ENCODE results near the gene FIGLA.

The FIGLA gene

DNA sequence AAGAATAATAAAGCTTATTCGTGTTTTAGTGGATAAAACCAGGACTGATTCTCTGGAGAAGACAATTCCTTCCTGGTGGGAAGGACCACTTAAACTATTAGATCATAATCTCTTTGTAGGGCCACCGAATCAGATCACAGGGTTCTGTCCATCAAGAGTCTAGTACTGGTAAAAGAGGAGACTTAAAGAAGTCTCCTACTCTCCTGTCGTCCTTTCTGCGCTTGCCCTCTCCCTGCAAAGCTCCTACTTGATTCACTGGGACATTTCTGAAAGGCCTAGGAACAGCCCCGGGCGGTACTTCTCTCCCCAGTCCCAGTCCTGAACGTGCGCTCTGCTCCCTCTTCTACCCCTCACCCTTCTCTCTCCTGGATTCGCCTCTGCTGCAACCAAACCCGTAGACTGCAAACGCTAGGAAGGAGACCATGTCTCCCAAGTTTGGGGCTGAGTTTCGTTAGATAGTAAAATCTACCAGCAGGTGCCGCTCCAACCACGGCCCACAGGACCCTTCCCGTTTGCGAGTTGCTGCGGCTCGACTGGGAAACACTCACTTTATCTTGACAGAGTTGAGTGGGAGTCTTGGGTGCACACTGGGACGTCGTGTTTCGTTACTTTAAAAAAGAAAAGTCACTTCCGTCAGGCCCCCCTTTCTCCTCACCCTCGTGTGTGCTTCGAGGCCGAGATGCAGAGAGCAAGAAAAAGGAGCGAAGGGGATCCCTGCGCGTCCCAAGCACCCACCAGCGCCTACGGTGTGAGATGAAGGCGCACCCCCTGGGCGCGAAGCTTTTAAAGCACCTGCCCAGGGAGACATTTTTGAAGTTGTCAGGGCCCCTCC lies 923 bp downstream of the FIGLA start:
- H3K27ac ChIP-seq = no peak overlapping the region
- no peaks in the 10 kb centered on the region for H3K9me3 ChIP-seq
- peaks cover 0 to 5% of the 10 kb centered on the region in 2 experiments for H3K4me1 ChIP-seq (ENCODE audit: control insufficient read depth in 1 of 2, insufficient read depth in 1 of 2, low read depth in 1 of 2, low read length in 1 of 2)
- H3K4me3 ChIP-seq (ENCODE audit: low read depth in 1 of 2, low read length in 1 of 2) = no peak overlapping the region
- H3K36me3 ChIP-seq = no peaks in the 10 kb centered on the region
- peaks cover 100% of the 10 kb centered on the region for H3K27me3 ChIP-seq
- TF ChIP-seq, protein P1, sequence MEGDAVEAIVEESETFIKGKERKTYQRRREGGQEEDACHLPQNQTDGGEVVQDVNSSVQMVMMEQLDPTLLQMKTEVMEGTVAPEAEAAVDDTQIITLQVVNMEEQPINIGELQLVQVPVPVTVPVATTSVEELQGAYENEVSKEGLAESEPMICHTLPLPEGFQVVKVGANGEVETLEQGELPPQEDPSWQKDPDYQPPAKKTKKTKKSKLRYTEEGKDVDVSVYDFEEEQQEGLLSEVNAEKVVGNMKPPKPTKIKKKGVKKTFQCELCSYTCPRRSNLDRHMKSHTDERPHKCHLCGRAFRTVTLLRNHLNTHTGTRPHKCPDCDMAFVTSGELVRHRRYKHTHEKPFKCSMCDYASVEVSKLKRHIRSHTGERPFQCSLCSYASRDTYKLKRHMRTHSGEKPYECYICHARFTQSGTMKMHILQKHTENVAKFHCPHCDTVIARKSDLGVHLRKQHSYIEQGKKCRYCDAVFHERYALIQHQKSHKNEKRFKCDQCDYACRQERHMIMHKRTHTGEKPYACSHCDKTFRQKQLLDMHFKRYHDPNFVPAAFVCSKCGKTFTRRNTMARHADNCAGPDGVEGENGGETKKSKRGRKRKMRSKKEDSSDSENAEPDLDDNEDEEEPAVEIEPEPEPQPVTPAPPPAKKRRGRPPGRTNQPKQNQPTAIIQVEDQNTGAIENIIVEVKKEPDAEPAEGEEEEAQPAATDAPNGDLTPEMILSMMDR (IDR thresholded peaks at IDR 0.05) = no peak

DNA sequence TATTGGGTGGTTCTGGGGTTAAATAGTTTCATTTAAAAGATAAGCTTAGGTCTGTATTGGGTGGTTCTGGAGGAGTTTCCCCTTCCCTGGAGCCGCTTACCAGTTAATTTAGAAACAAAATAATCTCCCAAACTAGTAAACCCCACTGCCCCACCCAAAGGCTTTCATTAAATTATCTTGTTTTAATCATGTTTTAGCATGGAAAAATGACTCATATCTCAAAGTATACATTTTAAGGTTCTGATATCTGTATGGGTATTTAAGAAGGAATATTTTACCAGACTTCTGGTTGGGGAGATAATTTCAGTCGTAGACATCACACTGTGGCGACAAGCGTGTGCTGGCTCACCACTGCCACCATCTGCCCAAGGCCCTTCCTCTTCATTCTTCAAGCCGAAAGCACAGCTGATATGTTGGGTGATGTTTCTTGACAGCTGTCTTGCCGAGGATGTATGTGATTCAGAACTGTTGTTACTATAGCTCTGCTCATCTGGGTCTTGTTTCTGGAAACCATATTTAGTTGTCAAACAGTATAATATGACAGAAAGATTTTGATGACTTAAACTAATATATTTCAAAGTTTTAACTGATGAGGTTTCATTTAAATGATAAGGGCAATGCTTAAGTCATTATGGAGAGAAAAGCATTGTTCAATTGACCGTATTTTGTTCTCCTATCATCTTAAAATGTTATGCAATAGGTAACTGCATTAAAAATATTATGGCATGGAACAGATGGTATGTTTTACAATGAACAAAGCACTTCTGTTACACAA lies 5.1 kb downstream of the FIGLA start:
- TF ChIP-seq, protein P1 (IDR thresholded peaks at IDR 0.05) = no peak
- Histone ChIP-seq H3K9me3 (no peaks in the 10 kb centered on the region), H3K36me3 (no peaks in the 10 kb centered on the region), H3K4me1 (ENCODE audit: control insufficient read depth in 1 of 2, insufficient read depth in 1 of 2, low read depth in 1 of 2, low read length in 1 of 2) (no peaks in the 10 kb centered on the region), H3K27me3 (peaks cover 71% of the 10 kb centered on the region), H3K27ac (no peak overlapping the region), H3K4me3 (ENCODE audit: low read depth in 1 of 2, low read length in 1 of 2) (no peak overlapping the region)

DNA sequence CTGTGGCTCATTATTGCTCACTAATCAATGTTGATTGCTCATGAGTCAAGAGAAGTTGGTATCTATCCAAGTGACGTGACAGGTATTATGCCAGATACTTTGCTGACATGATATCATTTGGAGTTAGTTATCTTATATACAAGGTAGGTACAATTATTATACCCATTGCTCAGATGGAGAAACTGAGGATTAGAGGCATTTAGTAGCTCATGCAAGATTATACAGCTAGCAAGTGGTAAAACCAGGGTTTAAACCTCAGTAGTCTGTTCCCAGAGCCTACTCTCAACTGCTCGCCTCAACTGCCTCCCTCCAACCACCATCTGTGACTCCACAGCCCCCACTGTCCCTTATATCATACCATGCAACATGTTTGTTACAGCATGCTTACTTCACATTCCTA lies 6.1 kb downstream of the FIGLA start:
- Histone ChIP-seq H3K9me3 (no peaks in the 10 kb centered on the region), H3K4me3 (ENCODE audit: low read depth in 1 of 2, low read length in 1 of 2) (no peak overlapping the region), H3K4me1 (ENCODE audit: control insufficient read depth in 1 of 2, insufficient read depth in 1 of 2, low read depth in 1 of 2, low read length in 1 of 2) (no peaks in the 10 kb centered on the region), H3K36me3 (no peaks in the 10 kb centered on the region), H3K27ac (no peak overlapping the region), H3K27me3 (peaks cover 71% of the 10 kb centered on the region)
- TF ChIP-seq, protein P1 (IDR thresholded peaks at IDR 0.05) = no peak

DNA sequence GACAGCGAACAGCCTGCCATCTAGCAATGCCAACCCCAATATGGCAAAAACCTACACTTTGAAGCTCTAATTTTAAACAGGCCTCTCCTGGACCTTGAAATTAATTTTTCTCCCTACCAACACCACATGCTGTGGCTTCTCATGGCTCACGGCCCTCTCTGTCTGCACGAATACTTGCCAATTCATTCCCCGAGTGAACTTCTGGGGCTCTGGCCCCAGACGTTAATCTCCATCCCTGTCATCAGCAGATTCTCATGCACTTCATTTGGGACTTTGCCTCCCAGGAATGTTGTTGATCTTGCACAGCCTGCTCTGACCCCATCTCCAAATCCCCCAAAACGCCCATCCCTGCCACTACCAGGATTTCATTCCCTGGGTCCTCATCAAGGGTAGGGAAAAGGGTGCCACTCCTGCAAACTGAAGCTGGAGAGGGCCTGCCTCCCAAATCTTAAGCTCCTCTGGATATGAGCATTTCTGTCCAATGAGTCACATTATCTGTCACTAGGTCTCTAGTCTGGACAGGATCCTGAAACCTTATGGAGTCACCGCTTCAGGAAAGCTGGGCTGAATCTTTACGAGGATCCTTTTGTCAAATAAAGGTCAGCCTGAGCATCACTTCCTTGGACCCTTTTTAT lies 10.4 kb downstream of the FIGLA start:
- no peaks in the 10 kb centered on the region for H3K36me3 ChIP-seq
- no peak overlapping the region for H3K27ac ChIP-seq
- peaks cover 66% of the 10 kb centered on the region for H3K27me3 ChIP-seq
- H3K4me3 ChIP-seq (ENCODE audit: low read depth in 1 of 2, low read length in 1 of 2) = no peak overlapping the region
- H3K9me3 ChIP-seq = no peaks in the 10 kb centered on the region
- H3K4me1 ChIP-seq (ENCODE audit: control insufficient read depth in 1 of 2, insufficient read depth in 1 of 2, low read depth in 1 of 2, low read length in 1 of 2) = no peaks in the 10 kb centered on the region
- TF ChIP-seq, protein P1 (IDR thresholded peaks at IDR 0.05) = no peak

DNA sequence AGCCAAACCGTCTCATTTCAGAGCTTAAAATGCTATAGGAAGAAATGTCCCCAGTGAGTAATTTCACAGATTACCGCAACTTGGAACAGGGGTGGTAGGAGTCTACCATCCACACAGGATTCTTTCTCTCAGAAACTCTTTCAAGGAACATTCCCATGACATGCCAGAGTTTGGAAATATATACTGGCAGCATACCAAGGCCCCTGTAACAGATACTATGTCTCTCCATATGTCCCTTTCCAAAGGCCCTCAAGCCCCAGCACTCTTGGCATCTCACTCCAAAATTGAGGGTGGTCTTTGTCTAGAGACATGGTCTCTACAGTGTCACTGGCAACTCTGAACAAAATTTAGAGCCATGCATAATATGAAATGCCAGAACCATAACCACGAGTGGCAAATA lies 11.0 kb downstream of the FIGLA start:
- Histone ChIP-seq H3K27me3 (peaks cover 66% of the 10 kb centered on the region), H3K4me3 (ENCODE audit: low read depth in 1 of 2, low read length in 1 of 2) (no peak overlapping the region), H3K36me3 (no peaks in the 10 kb centered on the region), H3K4me1 (ENCODE audit: control insufficient read depth in 1 of 2, insufficient read depth in 1 of 2, low read depth in 1 of 2, low read length in 1 of 2) (no peaks in the 10 kb centered on the region), H3K9me3 (no peaks in the 10 kb centered on the region), H3K27ac (no peak overlapping the region)
- TF ChIP-seq, protein P1 (IDR thresholded peaks at IDR 0.05) = no peak

Data from neutrophil (primary cell).